Measurements from ENCODE around the gene TRA2B.

TRA2B gene

DNA sequence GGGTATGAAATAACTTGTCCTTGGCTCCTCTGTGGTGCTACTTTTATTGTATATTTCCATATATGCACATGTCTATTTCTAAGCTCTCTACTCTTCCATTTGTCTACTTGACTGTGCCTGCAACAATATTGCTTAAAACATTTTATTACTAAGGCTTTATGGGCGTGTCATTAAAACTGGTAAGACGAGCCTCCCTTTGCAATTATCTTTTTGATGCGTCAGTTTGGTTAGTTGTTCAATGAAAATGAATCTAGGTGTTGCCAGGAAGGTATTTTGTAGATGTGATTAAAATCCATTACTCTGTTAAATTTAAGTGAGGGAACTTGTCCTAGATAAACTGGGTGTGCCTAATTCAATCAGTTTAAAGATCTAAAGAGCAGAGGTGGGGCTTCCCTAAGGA lies 12.9 kb upstream of the TRA2B start:
- no peak for DNase-seq (ENCODE audit: low read depth)

- no peak for DNase-seq (ENCODE audit: low read depth)
Measured at GRCh38 chr3:185949515-185949914, 11.7 kb upstream of the TRA2B start.

GRCh38 chr3:185948292-185948691 lies 10.5 kb upstream of the TRA2B start:
- DNase-seq (ENCODE audit: low read depth): no peak

GRCh38 chr3:185943760-185944106 lies 5.9 kb upstream of the TRA2B start:
- no peak for DNase-seq (ENCODE audit: low read depth)

GRCh38 chr3:185942907-185943759 lies 5.3 kb upstream of the TRA2B start:
- DNase-seq (ENCODE audit: low read depth): peak; percentile 78

DNA sequence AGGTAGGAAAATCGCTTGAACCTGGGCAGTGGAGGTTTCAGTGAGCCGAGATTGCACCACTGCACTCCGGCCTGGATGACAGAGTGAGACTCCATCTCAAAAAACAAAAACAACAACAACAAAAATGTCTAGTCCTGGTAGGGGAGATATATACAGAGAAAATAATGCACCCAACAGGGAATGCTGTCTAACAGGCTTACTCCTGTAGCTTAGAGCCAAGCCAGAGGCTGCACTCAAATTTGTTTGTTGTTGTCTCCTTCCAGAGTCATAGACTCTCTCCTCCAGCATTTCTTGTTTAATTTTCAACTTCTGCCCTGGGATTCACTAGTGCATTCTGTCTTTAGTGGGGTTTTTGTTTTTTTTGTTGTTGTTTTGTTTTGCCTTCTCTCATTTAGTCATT lies 4.6 kb upstream of the TRA2B start:
- DNase-seq (ENCODE audit: low read depth): no peak

DNA sequence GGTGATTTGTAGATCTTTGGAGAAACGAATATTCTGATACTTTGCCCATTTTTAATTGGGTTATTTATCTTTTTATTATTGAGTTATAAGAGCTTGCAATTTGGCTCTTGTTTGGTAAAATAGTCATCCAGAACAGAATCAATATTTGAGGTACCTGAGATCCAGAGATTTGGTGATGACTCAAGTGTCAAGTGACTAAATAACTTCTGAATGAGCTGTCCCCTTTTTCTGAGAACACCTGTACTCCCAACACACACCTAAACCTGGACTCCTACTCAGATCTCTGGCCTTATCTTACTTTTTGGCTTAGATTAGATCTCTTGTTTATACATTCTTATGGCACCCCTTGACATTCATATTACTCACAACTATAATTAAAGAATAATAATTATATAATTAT lies 3.1 kb upstream of the TRA2B start:
- DNase-seq (ENCODE audit: low read depth): no peak

DNA sequence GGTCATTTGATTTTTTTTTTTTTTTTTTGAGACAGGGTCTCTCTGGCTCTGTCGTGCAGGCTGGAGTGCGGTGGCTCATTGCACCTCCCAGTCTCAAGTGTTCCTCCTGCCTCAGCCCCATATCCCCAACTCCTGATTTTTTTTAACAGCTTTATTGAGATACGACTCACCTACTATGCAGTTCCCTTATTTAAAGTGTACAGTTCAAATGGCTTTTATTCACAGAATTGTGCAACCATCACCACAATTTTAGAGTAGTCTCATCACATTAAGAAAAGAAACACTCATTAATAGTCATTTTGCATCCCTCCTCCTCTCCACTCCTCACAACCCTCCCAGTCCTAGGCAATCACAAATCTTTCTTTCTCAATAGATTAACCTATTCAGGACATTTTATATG lies 1.9 kb upstream of the TRA2B start:
- no peak for DNase-seq (ENCODE audit: low read depth)

GRCh38 chr3:185936814-185937688 lies 763 bp downstream of the TRA2B start:
- DNase-seq (ENCODE audit: low read depth): peak; percentile 82

DNA sequence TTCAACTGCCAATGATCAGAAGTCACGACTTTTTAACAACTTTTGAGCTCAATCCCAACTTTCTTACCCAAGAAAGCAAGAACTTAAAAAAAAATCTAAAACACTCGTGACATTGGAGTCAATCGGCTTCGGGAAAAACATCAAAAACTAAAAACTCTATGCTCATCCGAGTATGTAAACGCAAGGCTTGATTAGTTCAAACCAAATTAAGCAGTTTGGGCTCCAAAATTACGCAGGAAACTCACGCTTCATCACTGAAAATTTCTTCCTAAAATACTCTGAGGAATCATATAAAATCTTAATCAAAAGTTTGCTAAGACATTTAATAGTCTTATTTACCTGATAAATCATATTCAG lies 1.6 kb downstream of the TRA2B start:
- DNase-seq (ENCODE audit: low read depth): no peak

- no peak for DNase-seq (ENCODE audit: low read depth)
Measured at GRCh38 chr3:185935465-185936272, 2.1 kb downstream of the TRA2B start.

- DNase-seq (ENCODE audit: low read depth): no peak
Measured at GRCh38 chr3:185934767-185935464, 2.9 kb downstream of the TRA2B start.

GRCh38 chr3:185934174-185934557 lies 3.6 kb downstream of the TRA2B start:
- no peak for DNase-seq (ENCODE audit: low read depth)

- no peak for DNase-seq (ENCODE audit: low read depth)
Measured at GRCh38 chr3:185933374-185934173, 4.2 kb downstream of the TRA2B start.

DNA sequence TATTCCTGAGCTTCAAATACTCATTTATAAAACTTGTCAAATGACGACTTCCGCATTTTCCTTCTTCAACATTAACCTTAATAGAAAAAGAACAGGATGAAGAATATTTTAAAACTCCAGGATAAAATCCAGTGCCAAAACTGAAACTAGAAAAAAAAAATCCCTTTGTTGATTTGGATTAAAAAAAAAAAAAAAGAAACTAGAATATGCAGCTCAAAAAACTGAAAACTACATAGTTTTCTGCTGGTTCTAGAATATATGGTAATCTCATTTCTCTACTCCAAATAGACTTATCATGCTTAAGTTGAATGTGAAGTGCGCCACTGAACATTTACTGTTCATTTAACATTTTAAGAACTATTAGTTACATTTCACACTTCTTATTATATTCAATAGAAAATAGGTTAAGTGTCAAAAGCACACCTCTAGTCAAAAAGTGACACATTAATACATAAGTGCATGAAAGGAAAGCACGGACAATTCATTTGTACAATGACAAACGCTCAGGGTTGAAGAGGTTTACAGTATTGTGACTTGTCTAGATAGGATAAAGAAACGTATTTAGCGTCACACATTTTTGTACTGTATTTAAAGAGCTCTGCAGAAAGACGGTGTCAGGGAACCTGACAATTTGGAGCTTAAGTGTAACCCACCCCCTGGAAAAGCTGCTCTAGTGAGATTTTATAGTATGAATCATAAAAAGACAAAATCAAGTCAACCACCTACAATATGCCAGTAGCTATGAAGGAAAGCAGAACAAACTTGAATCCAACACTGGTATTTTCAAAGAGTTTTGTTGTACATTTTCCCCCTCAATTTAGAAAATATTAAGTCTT lies 5.8 kb downstream of the TRA2B start:
- DNase-seq (ENCODE audit: low read depth): no peak

DNA sequence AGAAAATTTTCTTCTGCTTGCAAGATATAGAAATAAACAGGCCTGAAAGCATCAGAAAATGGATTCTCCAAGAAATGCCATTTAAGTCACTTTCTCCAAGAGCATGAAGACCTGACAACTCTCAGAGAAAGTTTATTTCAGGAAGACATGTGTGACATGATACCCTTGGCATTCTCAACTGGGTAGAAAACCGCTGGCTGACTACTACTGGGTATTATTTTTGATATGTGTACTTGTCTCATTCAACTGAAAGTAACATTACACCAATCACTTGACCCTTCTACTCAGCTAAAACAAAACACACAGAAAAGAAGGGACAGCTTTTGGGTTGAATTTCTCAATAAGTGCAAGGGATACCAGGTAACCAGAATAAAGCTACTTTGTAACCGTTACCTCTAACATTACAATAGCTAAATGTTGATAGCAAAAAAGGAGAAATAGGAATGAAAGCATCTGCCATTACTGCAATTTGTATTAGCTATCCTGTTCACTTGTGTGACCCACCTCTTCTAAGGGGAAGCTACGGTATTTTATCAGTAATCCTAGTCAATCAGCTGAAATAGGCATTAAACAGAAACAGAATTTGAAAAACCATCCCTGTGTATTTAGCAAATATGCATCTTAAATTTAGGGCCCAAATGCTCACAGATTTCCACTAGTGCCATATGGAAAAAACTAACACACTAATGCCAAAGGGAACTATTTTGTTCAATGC lies 7.3 kb downstream of the TRA2B start:
- DNase-seq (ENCODE audit: low read depth): no peak

GRCh38 chr3:185929192-185930151 lies 8.3 kb downstream of the TRA2B start:
- no peak for DNase-seq (ENCODE audit: low read depth)

DNA sequence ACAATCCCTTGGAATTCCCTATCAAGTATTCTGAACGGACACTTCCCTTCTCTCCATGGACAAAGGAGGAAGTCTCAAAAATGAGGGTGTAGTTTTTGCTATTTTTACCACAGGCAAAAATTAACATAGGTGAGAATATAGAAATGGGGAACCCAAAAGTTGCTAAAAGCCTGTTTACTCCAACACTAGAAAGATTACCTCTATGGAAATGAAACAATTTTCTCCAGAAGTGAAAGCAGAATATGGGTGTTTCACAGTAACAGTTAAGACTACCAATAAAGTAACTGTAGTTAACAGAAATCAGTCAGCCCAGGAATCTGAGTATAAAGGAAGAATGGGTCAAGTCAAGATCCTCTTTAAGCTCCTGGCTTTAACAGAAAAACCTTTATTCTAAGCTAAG lies 9.3 kb downstream of the TRA2B start:
- DNase-seq (ENCODE audit: low read depth): no peak
